Esophagus squamous epithelium (tissue), 4 donors: ENCODE measurements around the gene TAOK3.

Source experiments
- POLR2A ChIP-seq, 4 donors: fragments of 450-650 bp; IDR thresholded peaks; one replicate each; pipeline ENCODE4 v1.6.1; 2017; ENCODE audit warnings: antibody characterized with exemption in 4 of 4, mild to moderate bottlenecking in 4 of 4, moderate library complexity in 3 of 4
- TF ChIP-seq, protein P1 (sequence below), 6 experiments: fragments of 450-650 bp in 4 of 6; fragments of 200-600 bp in 2 of 6; sonication (generic) in 2 of 6; IDR thresholded peaks; one replicate each; pipeline ENCODE4 v1.5.1; 2016 to 2019; ENCODE audit warnings: antibody characterized with exemption in 6 of 6, mild to moderate bottlenecking in 4 of 6, moderate library complexity in 4 of 6

- TF ChIP-seq, protein P1, sequence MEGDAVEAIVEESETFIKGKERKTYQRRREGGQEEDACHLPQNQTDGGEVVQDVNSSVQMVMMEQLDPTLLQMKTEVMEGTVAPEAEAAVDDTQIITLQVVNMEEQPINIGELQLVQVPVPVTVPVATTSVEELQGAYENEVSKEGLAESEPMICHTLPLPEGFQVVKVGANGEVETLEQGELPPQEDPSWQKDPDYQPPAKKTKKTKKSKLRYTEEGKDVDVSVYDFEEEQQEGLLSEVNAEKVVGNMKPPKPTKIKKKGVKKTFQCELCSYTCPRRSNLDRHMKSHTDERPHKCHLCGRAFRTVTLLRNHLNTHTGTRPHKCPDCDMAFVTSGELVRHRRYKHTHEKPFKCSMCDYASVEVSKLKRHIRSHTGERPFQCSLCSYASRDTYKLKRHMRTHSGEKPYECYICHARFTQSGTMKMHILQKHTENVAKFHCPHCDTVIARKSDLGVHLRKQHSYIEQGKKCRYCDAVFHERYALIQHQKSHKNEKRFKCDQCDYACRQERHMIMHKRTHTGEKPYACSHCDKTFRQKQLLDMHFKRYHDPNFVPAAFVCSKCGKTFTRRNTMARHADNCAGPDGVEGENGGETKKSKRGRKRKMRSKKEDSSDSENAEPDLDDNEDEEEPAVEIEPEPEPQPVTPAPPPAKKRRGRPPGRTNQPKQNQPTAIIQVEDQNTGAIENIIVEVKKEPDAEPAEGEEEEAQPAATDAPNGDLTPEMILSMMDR (IDR thresholded peaks at IDR 0.05): no peak
- TF ChIP-seq POLR2A (IDR thresholded peaks at IDR 0.05): no peak
Observed at GRCh38 chr12:118188690-118189371, 183.9 kb downstream of the TAOK3 start.
